Measurements from ENCODE around the gene C14orf132.

The C14orf132 gene

DNA sequence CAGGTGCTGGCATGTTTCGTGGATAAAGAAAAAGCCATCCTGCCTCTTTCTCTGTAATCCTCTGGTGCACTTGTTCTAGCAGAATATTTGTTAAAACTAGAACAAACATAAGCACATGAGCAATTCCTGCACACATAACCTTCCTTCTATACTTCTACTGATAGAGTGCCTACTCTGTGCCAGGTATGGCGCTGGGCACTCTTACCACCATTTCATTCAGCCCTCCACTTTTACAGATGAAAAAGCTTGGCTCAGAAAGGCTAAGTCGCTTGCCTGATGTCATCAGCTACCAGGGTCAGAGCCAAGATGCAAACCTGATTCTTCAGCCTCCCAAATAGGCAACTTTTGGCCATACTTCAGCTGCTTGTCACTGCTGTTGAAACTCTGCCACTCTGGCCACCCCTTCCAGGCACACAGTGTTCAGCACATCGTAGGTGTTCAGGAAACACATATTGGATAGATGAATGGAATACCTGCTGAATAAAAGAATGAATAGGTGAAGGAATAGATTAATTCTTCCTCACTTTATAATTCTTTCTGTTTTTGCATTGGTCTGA, 10.0 kb upstream of the C14orf132 start:
- no peak overlapping the region for H3K4me3 ChIP-seq (ENCODE audit: low read length)
- no peak for DNase-seq (ENCODE audit: low read depth)
- TF ChIP-seq, protein P1, sequence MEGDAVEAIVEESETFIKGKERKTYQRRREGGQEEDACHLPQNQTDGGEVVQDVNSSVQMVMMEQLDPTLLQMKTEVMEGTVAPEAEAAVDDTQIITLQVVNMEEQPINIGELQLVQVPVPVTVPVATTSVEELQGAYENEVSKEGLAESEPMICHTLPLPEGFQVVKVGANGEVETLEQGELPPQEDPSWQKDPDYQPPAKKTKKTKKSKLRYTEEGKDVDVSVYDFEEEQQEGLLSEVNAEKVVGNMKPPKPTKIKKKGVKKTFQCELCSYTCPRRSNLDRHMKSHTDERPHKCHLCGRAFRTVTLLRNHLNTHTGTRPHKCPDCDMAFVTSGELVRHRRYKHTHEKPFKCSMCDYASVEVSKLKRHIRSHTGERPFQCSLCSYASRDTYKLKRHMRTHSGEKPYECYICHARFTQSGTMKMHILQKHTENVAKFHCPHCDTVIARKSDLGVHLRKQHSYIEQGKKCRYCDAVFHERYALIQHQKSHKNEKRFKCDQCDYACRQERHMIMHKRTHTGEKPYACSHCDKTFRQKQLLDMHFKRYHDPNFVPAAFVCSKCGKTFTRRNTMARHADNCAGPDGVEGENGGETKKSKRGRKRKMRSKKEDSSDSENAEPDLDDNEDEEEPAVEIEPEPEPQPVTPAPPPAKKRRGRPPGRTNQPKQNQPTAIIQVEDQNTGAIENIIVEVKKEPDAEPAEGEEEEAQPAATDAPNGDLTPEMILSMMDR (conservative IDR thresholded peaks at IDR 0.05; ENCODE audit: low read length): no peak

- TF ChIP-seq, protein P1 (conservative IDR thresholded peaks at IDR 0.05; ENCODE audit: low read length): no peak
- H3K4me3 ChIP-seq (ENCODE audit: low read length): no peak overlapping the region
- no peak for DNase-seq (ENCODE audit: low read depth)
Observed at GRCh38 chr14:96030108-96030760, 8.9 kb upstream of the C14orf132 start.

GRCh38 chr14:96031691-96032090, 7.5 kb upstream of the C14orf132 start:
- TF ChIP-seq, protein P1 (conservative IDR thresholded peaks at IDR 0.05; ENCODE audit: low read length): no peak

GRCh38 chr14:96035456-96035855, 3.7 kb upstream of the C14orf132 start:
- no peak for DNase-seq (ENCODE audit: low read depth)
- TF ChIP-seq, protein P1 (conservative IDR thresholded peaks at IDR 0.05; ENCODE audit: low read length): no peak
- H3K4me3 ChIP-seq (ENCODE audit: low read length): no peak overlapping the region

More at GRCh38 chr14:96031691-96032090, 7.5 kb upstream of the C14orf132 start:
- no peak overlapping the region for H3K4me3 ChIP-seq (ENCODE audit: low read length)
- DNase-seq (ENCODE audit: low read depth): no peak

GRCh38 chr14:96037891-96038557, 1.1 kb upstream of the C14orf132 start:
- DNase-seq (ENCODE audit: low read depth): peak; percentile 54
- TF ChIP-seq, protein P1 (conservative IDR thresholded peaks at IDR 0.05; ENCODE audit: low read length): no peak
- no peak overlapping the region for H3K4me3 ChIP-seq (ENCODE audit: low read length)

GRCh38 chr14:96038558-96038919, 623 bp upstream of the C14orf132 start:
- H3K4me3 ChIP-seq (ENCODE audit: low read length): peak overlapping the region; percentile 82
- TF ChIP-seq, protein P1 (conservative IDR thresholded peaks at IDR 0.05; ENCODE audit: low read length): no peak
- DNase-seq (ENCODE audit: low read depth): no peak
